Right lobe of liver (tissue), 6 donors: Measurements from ENCODE around the gene ANO9. TPM values are rescaled to one million over a fixed set of nuclear protein-coding genes. Genes with fewer than 3 reads are reported as not detected.
A peak's percentile ranks its signal among the peaks of the same experiment; 100 is the strongest.

Experiments
- ATAC-seq, 4 donors: fragments of 200-7000 bp; cut with Tn5 transposase; one replicate each; pipeline ENCODE4 v1.9.1; 2020; ENCODE audit warnings: mild to moderate bottlenecking in 4 of 4, moderate library complexity in 4 of 4
- DNase-seq, 3 donors: peaks; one replicate each; pipeline ENCODE4 v3.0.0-alpha.2; 2020
- H3K27ac ChIP-seq, 3 donors: fragments of 200-600 bp; one replicate each; pipeline ENCODE4 v1.8.0; 2022
- H3K27me3 ChIP-seq, 2 donors: fragments of 200-600 bp; one replicate each; pipeline ENCODE4 v1.8.0; 2022
- H3K36me3 ChIP-seq, 4 donors: fragments of 200-600 bp; sonication (generic) in 1 of 4; one replicate each; pipeline versions ENCODE4 v1.5.1 to v1.8.0; 2017 to 2022; ENCODE audit warnings: control low read depth in 1 of 4
- H3K4me1 ChIP-seq, 4 donors: fragments of 200-600 bp; sonication (generic) in 1 of 4; one replicate each; pipeline versions ENCODE4 v1.5.1 to v1.8.0; 2017 to 2022; ENCODE audit warnings: control low read depth in 1 of 4
- H3K4me3 ChIP-seq, 3 donors: fragments of 200-600 bp; one replicate each; pipeline ENCODE4 v1.8.0; 2022
- H3K9me3 ChIP-seq, 4 donors: fragments of 200-600 bp; sonication (generic) in 1 of 4; one replicate each; pipeline versions ENCODE4 v1.5.1 to v1.8.0; 2017 to 2022; ENCODE audit warnings: control low read depth in 1 of 4
- CTCF ChIP-seq, 4 donors: fragments of 200-600 bp in 3 of 4; fragments of 450-650 bp in 1 of 4; IDR thresholded peaks; one replicate each; pipeline versions ENCODE4 v1.5.1 to v1.8.0; 2016 to 2022; ENCODE audit warnings: antibody characterized with exemption in 4 of 4, mild to moderate bottlenecking in 2 of 4
- POLR2A ChIP-seq: fragments of 450-650 bp; IDR thresholded peaks from one replicate; pipeline ENCODE4 v1.6.1; 2017; ENCODE audit warnings: antibody characterized with exemption, mild to moderate bottlenecking
- WGBS: methylation state at CpG from one replicate; pipeline ENCODE4 v1.1.6; 2018; ENCODE audit warnings: low coverage, low lambda C conversion rate; ENCODE audit not compliant: insufficient coverage; ENCODE audit errors: missing lambda C conversion rate; 5-methylcytosine and 5-hydroxymethylcytosine counted together
- intact Hi-C, 2 donors: fragments of 100-400 bp; cut with DNase I; formaldehyde crosslinking; loops; one replicate each; pipeline versions ENCODE4 v1.11.2 to v1.14.1; 2022
- total RNA-seq, 6 experiments: library from RNA; depleted of rRNA in 2 of 6; stranded (reverse); fragments of >200 nt in 2 of 6; fragmentation: NEBNext Ultra II Directional in 3 of 6; extraction: Animal tissue kit (Norgen Biotek cat#: 25700) in 3 of 6; gene quantifications; one replicate each; pipeline versions ENCODE4 v1.1.0 to v1.2.4, GENCODE V29; 2016 to 2023
- donor health status: DM: no; HTN: yes; CAD: no.
- donor health status: DM: no; HTN: no; CAD: no.
- donor health status: DM: no; HTN: no; CAD: no.
- donor health status: DM: no; HTN: yes; CAD: no.
- donor health status: DM: no; HTN: yes; CAD: no.

Gene ANO9
- total RNA-seq, 6 experiments from 2014 or later, result 0.09 to 1.0 (median 0.28) TPM; not detected in 1

GRCh38 chr11:409600-410483 lies 32.0 kb downstream of the ANO9 start:
- WGBS, result 40% methylated on average over 3 of the region's 18 CpGs
- Histone ChIP-seq H3K27me3 (no peaks in the 10 kb centered on the region), H3K9me3 (no peaks in the 10 kb centered on the region), H3K4me1 (peaks cover 0 to 41% (median 18%) of the 10 kb centered on the region in 4 donors), H3K4me3 (peak overlapping the region in 1 of 3 donors; percentile 29), H3K27ac (peak overlapping the region in 2 of 3 donors; percentile 67), H3K36me3 (no peaks in the 10 kb centered on the region)
- TF ChIP-seq POLR2A, result peak; percentile 58
- TF ChIP-seq CTCF (IDR thresholded peaks at IDR 0.05), result no peak
- intact Hi-C loops, result loop anchor here (5.0 to 10.0 kb wide), 3 partner anchors 32 to 115 kb away; partner anchors contain the start of genes ANO9 (in 1 of the 2) and PTDSS2 (in 1 of the 2)
- DNase-seq (peak; percentile 73 to 96 (median 96)), ATAC-seq (peak; percentile 53 to 81 (median 74))

GRCh38 chr11:409008-409599 lies 32.7 kb downstream of the ANO9 start:
- WGBS, result 63% methylated on average over 3 of the region's 7 CpGs
- intact Hi-C loops, result loop anchor here (5.0 to 10.0 kb wide), 3 partner anchors 33 to 116 kb away; partner anchors contain the start of genes ANO9 (in 1 of the 2) and PTDSS2 (in 1 of the 2)
- Histone ChIP-seq H3K27me3 (no peaks in the 10 kb centered on the region), H3K27ac (peak overlapping the region in 2 of 3 donors; percentile 67), H3K4me1 (peaks cover 0 to 41% (median 18%) of the 10 kb centered on the region in 4 donors), H3K4me3 (no peak overlapping the region), H3K9me3 (no peaks in the 10 kb centered on the region), H3K36me3 (no peaks in the 10 kb centered on the region)
- ATAC-seq (no peak), DNase-seq (peak; percentile 21 to 72 (median 59))
- TF ChIP-seq CTCF (IDR thresholded peaks at IDR 0.05), result no peak
- no peak for TF ChIP-seq POLR2A

- TF ChIP-seq CTCF (IDR thresholded peaks at IDR 0.05), result no peak
- TF ChIP-seq POLR2A, result no peak
- WGBS, result no CpG with 5 or more reads among the region's 15 CpGs
- no peaks in the 10 kb centered on the region for H3K36me3 ChIP-seq
- no peak overlapping the region for H3K4me3 ChIP-seq
- no peaks in the 10 kb centered on the region for H3K27me3 ChIP-seq
- ATAC-seq, result no peak
- peaks cover 0 to 41% (median 18%) of the 10 kb centered on the region in 4 donors for H3K4me1 ChIP-seq
- H3K9me3 ChIP-seq, result no peaks in the 10 kb centered on the region
- intact Hi-C loops, result loop anchor here (5.0 to 10.0 kb wide), 3 partner anchors 34 to 116 kb away; partner anchors contain the start of genes ANO9 (in 1 of the 2) and PTDSS2 (in 1 of the 2)
- peak in 2 of 3 donors; percentile 49 to 52 for DNase-seq
- peak overlapping the region in 2 of 3 donors; percentile 67 for H3K27ac ChIP-seq
These were observed 33.4 kb downstream of the ANO9 start for GRCh38 chr11:408154-409007.

GRCh38 chr11:407651-408123 lies 34.1 kb downstream of the ANO9 start:
- Histone ChIP-seq H3K9me3 (no peaks in the 10 kb centered on the region), H3K27me3 (no peaks in the 10 kb centered on the region), H3K4me3 (peak overlapping the region in 1 of 3 donors; percentile 27), H3K27ac (peak overlapping the region in 1 of 3 donors; percentile 67), H3K36me3 (no peaks in the 10 kb centered on the region), H3K4me1 (peaks cover 0 to 41% (median 18%) of the 10 kb centered on the region in 4 donors)
- ATAC-seq, result peak in 1 of 4 donors; percentile 1
- 72% methylated on average over 14 of the region's 28 CpGs for WGBS
- TF ChIP-seq POLR2A, result no peak
- intact Hi-C loops, result loop anchor here (5.0 to 10.0 kb wide), 3 partner anchors 35 to 117 kb away; partner anchors contain the start of genes ANO9 (in 1 of the 2) and PTDSS2 (in 1 of the 2)
- DNase-seq, result no peak
